Left lung (tissue), 10 donors: Measurements from ENCODE around the gene PRM3. TPM values are rescaled to one million over a fixed set of nuclear protein-coding genes. Genes with fewer than 3 reads are reported as not detected.
A peak's percentile ranks its signal among the peaks of the same experiment; 100 is the strongest.

Experiments
- ATAC-seq: fragments of 200-7000 bp; cut with Tn5 transposase; one replicate; pipeline ENCODE4 v1.9.1; 2020; ENCODE audit warnings: moderate library complexity
- DNase-seq, 4 donors: peaks; one replicate each; pipeline ENCODE4 v3.0.0-alpha.2; 2013 to 2020
- H3K27ac ChIP-seq, 2 donors: fragments of 200-600 bp; sonication (generic) in 1 of 2; one replicate each; pipeline versions ENCODE4 v1.5.0 to v1.8.0; 2020 to 2021
- H3K27me3 ChIP-seq, 2 donors: fragments of 200-600 bp; sonication (generic) in 1 of 2; one replicate each; pipeline versions ENCODE4 v1.5.0 to v1.8.0; 2020 to 2021
- H3K36me3 ChIP-seq, 2 donors: fragments of 200-600 bp; sonication (generic) in 1 of 2; one replicate each; pipeline versions ENCODE4 v1.5.0 to v1.8.0; 2020 to 2021
- H3K4me1 ChIP-seq, 2 donors: fragments of 200-600 bp; one replicate each; pipeline ENCODE4 v1.8.0; 2021
- H3K4me3 ChIP-seq, 2 donors: fragments of 200-600 bp; sonication (generic) in 1 of 2; one replicate each; pipeline versions ENCODE4 v1.5.0 to v1.8.0; 2020 to 2021; ENCODE audit warnings: mild to moderate bottlenecking in 1 of 2
- H3K9me3 ChIP-seq, 2 donors: fragments of 200-600 bp; sonication (generic) in 1 of 2; one replicate each; pipeline versions ENCODE4 v1.5.0 to v1.8.0; 2020 to 2021
- CTCF ChIP-seq, 2 donors: fragments of 200-600 bp; sonication (generic) in 1 of 2; IDR thresholded peaks; one replicate each; pipeline versions ENCODE4 v1.5.0 to v1.8.0; 2021; ENCODE audit warnings: antibody characterized with exemption in 2 of 2
- intact Hi-C, 2 donors: fragments of 100-400 bp; cut with DNase I; formaldehyde crosslinking; loops; one replicate each; pipeline versions ENCODE4 v1.11.2 to v1.14.2; 2022
- polyA plus RNA-seq, 6 donors: library from polyadenylated mRNA; unstranded; fragments of 120-200 nt; gene quantifications; one replicate each; pipeline ENCODE4 v1.2.1, GENCODE V29; 2013; ENCODE audit not compliant: insufficient read length in 6 of 6
- total RNA-seq, 2 donors: library from RNA; stranded (reverse); fragmentation: NEBNext Ultra II Directional; extraction: Animal tissue kit (Norgen Biotek cat#: 25700); gene quantifications; one replicate each; pipeline ENCODE4 v1.2.1, GENCODE V29; 2021
- donor health status: DM: no; HTN: yes; CAD: no.
- donor health status: DM: no; HTN: no; CAD: no.

The PRM3 gene
- total and polyA plus RNA-seq, 8 donors = not detected

DNA sequence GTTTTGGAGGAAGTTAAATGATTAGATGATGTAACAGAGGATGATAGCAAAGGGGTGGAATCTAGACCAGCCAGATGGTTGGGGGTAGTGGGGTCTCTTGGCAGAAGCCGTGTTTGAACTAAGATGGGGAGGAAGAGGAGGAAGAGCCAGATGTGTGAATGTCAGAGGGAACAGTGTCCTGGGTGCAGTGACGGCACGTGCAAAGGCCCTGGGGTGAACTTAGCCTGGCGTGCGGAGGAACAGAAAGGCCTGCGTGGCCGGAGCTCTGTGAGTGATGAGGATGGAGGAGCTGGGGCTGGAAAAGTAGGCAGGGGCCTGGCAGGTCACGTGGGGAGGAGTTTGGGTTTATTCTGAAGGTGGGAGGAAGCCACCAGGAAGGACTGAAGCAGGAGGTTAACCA is 45.4 kb upstream of the PRM3 start:
- Histone ChIP-seq H3K27ac (no peak overlapping the region), H3K27me3 (no peaks in the 10 kb centered on the region), H3K36me3 (no peaks in the 10 kb centered on the region), H3K9me3 (no peaks in the 10 kb centered on the region), H3K4me3 (no peak overlapping the region), H3K4me1 (no peaks in the 10 kb centered on the region)
- no peak for TF ChIP-seq CTCF (IDR thresholded peaks at IDR 0.05)
- intact Hi-C loops = no loop called here
- ATAC-seq (no peak), DNase-seq (no peak)

- Histone ChIP-seq H3K36me3 (no peaks in the 10 kb centered on the region), H3K4me3 (no peak overlapping the region), H3K27me3 (no peaks in the 10 kb centered on the region), H3K27ac (no peak overlapping the region), H3K4me1 (peaks cover 0 to 18% of the 10 kb centered on the region in 2 donors), H3K9me3 (no peaks in the 10 kb centered on the region)
- intact Hi-C loops = no loop called here
- DNase-seq = no peak
- ATAC-seq = no peak
- no peak for TF ChIP-seq CTCF (IDR thresholded peaks at IDR 0.05)
Measured at GRCh38 chr16:11316331-11317015, 43.0 kb upstream of the PRM3 start.

DNA sequence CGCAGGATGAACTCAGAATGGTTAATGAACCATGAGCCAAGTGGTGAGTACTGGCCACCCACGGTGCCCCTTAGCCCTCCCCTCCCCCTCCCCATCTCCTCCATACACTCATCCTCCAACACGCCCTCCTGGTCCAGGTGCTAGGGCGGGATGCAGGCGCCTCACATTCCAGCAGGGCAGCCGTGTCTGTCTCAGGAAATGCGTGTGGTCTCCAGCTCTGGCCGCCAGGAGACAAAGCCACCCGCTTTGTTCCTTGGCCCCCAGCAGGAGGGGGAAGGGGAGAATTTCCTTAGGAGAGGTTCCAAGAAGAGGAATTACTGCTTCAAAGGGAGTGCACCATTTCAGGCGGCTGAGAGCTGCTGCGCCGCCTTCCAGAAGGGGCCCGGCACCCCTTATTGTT is 42.1 kb upstream of the PRM3 start:
- peak in 1 of 4 donors; percentile 79 for DNase-seq
- H3K27ac ChIP-seq = no peak overlapping the region
- ATAC-seq = no peak
- peaks cover 0 to 27% of the 10 kb centered on the region in 2 donors for H3K4me1 ChIP-seq
- intact Hi-C loops = no loop called here
- no peak overlapping the region for H3K4me3 ChIP-seq
- no peaks in the 10 kb centered on the region for H3K27me3 ChIP-seq
- no peaks in the 10 kb centered on the region for H3K9me3 ChIP-seq
- H3K36me3 ChIP-seq = no peaks in the 10 kb centered on the region
- TF ChIP-seq CTCF (IDR thresholded peaks at IDR 0.05) = no peak

DNA sequence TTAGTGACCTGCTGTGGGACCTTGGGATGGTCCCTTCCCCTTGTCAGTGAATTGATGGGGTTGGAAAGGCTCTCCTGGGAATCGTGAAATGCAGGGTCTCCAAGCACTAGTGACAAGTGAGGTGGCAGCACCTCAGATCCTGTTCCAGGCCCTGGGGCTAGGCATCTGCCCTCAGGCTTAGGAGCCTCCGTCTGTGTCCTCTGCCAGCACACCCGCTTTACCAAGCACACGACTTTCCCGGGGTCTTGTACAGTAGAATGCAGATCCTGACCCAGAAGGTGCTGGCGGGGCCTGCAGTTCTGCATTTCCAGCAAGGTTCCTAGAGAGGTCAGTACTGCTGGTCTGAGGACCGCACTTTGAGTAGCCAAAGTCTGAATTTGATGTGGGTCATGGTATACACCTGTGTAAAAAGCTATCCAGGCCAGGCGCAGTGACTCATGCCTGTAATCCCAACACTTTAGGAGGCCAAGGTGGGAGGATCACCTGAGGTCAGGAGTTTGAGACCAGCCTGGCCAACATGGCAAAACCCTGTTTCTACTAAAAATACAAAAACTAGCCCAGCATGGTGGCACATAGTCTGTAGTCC is 41.0 kb upstream of the PRM3 start:
- Histone ChIP-seq H3K4me1 (peaks cover 0 to 38% of the 10 kb centered on the region in 2 donors), H3K27me3 (no peaks in the 10 kb centered on the region), H3K27ac (no peak overlapping the region), H3K9me3 (no peaks in the 10 kb centered on the region), H3K4me3 (no peak overlapping the region), H3K36me3 (no peaks in the 10 kb centered on the region)
- no peak for ATAC-seq
- intact Hi-C loops = no loop called here
- TF ChIP-seq CTCF (IDR thresholded peaks at IDR 0.05) = no peak
- DNase-seq = no peak

GRCh38 chr16:11313493-11314308 is 40.3 kb upstream of the PRM3 start:
- DNase-seq = no peak
- Histone ChIP-seq H3K4me3 (no peak overlapping the region), H3K9me3 (no peaks in the 10 kb centered on the region), H3K36me3 (no peaks in the 10 kb centered on the region), H3K27me3 (no peaks in the 10 kb centered on the region), H3K4me1 (peaks cover 0 to 45% of the 10 kb centered on the region in 2 donors), H3K27ac (no peak overlapping the region)
- no peak for TF ChIP-seq CTCF (IDR thresholded peaks at IDR 0.05)
- intact Hi-C loops = no loop called here
- ATAC-seq = no peak
